GM18498 (cell line): ENCODE measurements around the gene TNK2.
"Not testable (repeated sequence)": the region's sequence is repeated elsewhere in the genome, so short reads cannot be mapped to it uniquely, and the experiment has no call there.

Source experiments
- ATAC-seq: cut with Tn5 transposase; IDR thresholded peaks from one replicate; pipeline ENCODE4 v1.9.1; 2021; ENCODE audit warnings: mild to moderate bottlenecking, moderate library complexity; ENCODE audit not compliant: unreplicated experiment

TNK2 gene

DNA sequence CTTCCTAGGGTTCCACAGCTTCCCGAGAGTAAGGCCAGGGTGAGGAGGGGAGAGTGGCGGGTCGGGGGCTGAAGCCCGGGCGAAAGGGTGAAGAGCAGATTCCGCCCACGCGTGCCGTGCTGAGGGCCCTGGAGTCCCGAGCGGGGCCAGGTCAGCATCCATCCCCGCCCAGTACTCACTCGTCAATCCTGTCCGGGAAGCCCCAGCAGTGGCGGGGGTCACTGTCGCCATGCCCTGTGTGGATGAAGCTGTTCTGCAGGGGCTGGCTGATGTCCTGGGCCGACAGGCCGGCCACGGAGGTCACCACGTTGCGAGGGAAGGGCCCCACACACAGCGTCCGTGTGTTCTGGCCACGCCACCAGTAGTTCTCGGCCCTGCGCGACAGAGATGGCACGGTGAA is 36.3 kb downstream of the TNK2 start:
- no peak for ATAC-seq

- ATAC-seq: not testable (repeated sequence)
Measured at GRCh38 chr3:195871686-195872085, 36.7 kb downstream of the TNK2 start.

- ATAC-seq: no peak
Measured at GRCh38 chr3:195870937-195871336, 37.4 kb downstream of the TNK2 start.

GRCh38 chr3:195870442-195870841 is 37.9 kb downstream of the TNK2 start:
- ATAC-seq: no peak

- ATAC-seq: no peak
Measured at GRCh38 chr3:195869413-195870001, 38.8 kb downstream of the TNK2 start.

GRCh38 chr3:195868866-195869412 is 39.4 kb downstream of the TNK2 start:
- ATAC-seq: no peak

DNA sequence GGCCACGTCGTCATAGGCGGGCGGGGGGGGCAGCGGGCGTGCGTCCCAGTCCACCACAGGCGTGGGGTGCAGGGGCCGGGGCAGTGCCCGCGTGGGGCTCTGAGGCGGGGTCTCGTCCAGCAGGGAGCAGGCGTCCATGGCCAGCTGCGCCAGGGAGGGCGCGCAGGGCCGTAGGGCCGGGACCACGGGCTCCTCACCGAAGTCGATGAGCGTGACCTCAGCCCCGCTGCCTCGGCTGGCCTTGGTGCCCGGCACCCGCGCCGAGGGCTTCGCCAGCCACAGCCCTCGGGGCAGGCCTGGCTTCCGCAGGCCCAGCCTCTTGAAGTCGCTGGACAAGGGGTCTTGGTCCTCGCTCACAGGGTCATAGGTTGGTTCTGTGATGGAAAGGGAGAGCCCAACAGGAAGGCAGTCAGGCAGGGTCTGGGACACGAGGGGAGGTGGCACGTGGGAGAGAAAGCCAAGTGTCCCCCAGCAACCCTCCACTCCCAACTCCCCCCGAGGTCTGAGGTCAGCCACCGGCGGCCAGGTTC is 40.0 kb downstream of the TNK2 start:
- ATAC-seq: no peak

GRCh38 chr3:195867631-195868335 is 40.6 kb downstream of the TNK2 start:
- ATAC-seq: no peak

GRCh38 chr3:195866686-195867511 is 41.5 kb downstream of the TNK2 start:
- ATAC-seq: no peak

GRCh38 chr3:195865752-195866151 is 42.6 kb downstream of the TNK2 start:
- no peak for ATAC-seq

DNA sequence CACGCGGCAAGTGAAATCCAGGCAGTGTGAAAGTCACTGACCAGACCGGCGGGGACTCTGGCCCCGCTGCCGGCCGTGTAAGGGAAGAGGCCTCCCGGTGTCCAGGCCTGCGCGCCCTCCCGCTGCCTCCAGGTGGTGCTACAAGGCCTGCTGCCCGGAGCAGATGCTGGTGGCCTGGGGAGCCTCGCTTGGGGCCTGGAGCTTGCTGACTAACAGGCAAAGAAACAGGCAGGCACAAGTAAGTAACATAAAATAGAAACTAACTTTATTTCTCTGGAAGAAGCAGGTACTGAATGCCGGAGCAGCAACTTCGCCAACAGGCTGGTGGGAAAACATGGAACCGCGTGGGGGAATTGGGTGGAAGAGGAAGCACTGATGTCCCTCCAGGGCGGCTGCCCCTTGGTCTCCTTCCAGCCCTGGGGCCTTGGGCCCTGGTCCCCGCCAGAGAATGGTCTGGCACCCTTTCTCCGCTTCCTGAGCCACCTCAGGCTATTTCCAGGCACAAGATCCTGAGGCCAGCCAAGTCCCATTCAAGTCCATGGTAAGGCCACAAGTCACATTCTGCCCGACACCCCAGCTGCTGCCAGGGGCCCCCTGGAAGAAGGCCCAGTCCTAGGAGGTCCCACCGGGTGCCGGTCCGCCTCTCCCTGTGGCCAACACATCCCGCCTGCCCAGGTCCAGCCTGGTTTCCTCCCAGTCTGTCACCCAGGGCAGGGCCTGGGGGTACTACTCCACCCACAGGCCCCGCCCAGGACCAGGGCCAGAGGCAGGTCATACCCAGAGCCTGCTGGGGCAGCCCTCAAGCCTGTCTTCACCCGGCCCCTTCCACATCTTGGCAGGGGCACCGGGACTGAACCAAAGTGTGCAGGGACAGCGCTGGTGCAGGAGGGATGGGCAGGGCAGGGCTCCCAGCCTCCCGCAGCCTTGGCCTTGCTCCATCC is 45.0 kb downstream of the TNK2 start:
- peak; percentile 70 for ATAC-seq

- not testable (repeated sequence) for ATAC-seq
Measured at GRCh38 chr3:195862318-195862717, 46.0 kb downstream of the TNK2 start.

GRCh38 chr3:195860456-195860855 is 47.9 kb downstream of the TNK2 start:
- ATAC-seq: no peak

- no peak for ATAC-seq
Measured at GRCh38 chr3:195859846-195860411, 48.4 kb downstream of the TNK2 start.

- no peak for ATAC-seq
Measured at GRCh38 chr3:195859061-195859845, 49.1 kb downstream of the TNK2 start.

GRCh38 chr3:195856410-195857084 is 51.8 kb downstream of the TNK2 start:
- ATAC-seq: no peak

DNA sequence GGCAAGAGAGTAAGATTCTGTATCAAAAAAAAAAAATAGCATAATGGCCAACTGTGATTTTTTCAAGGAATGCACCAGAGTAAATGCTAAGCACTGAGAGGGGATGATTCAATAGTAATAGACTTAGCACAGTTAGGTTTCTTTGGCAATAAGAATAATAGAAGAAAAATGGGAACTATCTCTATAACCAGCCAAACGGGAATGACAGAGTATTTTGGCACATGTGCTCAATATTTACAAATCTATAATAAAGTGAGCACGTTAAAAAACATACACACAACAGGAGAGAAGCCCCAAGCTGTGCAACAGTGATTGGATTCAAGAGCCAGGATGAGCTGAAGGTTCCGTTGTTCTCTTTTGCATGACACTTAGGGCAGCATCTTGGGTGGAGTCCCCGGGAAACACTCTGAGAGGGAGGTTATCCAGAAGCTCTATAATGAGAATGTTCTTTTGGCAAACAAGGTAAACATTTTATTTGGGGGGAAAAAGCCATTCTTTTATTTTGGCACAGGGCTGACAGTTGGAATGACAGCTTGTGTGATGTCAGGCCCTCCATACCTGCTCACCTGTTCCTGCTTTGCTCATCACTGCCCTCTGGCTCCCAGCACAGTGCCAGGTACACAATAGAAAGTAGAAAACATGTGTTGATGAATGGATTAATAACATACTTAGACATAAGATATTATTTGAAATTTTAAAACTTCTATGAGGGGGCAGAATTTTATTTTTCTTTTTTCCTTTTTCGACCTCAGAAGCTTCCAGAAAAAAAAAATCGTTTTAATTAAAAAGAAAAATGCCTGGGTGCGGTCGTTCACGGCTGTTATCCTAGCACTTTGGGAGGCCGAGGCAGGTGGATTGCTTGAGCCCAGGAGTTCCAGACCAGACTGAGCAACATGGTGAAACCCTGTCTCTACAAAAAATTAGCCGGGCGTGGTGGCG is 52.6 kb downstream of the TNK2 start:
- no peak for ATAC-seq
